A172 (cell line): Measurements from ENCODE around the gene LGALS7B. TPM values are rescaled to one million over a fixed set of nuclear protein-coding genes. Genes with fewer than 3 reads are reported as not detected.
"Not testable (repeated sequence)": the region's sequence is repeated elsewhere in the genome, so short reads cannot be mapped to it uniquely, and the experiment has no call there.

Source experiments
- DNase-seq: peaks from one replicate; pipeline ENCODE4 v3.0.0-alpha.2; 2015; ENCODE audit warnings: low spot score
- total RNA-seq: library from RNA; depleted of rRNA; stranded (reverse); fragments of >200 nt; shearing (Covaris generic); gene quantifications from 2 replicates; pipeline ENCODE4 v1.2.3, GENCODE V29; 2014

The LGALS7B gene
- total RNA-seq, 1 experiment from 2014 or later = not detected

GRCh38 chr19:38796154-38796553 is 7.2 kb downstream of the LGALS7B start:
- DNase-seq = no peak

GRCh38 chr19:38797781-38798180 is 8.8 kb downstream of the LGALS7B start:
- not testable (repeated sequence) for DNase-seq

DNA sequence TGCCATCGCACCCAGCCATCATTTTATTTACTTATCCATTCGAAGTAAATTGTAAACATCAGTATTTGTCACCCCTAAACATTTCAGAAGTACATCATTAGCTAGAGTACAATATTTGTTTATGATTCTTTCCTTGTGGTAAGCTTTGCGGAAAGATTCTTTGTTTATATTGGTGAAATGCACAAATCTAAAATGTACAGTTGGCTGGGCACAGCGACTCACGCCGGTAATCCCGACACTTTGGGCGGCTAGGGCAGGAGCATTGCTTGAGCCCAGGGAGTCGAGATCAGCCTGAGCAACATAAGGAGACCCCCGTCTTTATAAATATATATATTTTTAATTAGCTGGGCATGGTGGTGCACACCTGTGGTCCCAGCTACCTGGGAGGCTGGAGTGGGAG is 10.1 kb downstream of the LGALS7B start:
- no peak for DNase-seq

GRCh38 chr19:38800577-38801347 is 11.8 kb downstream of the LGALS7B start:
- no peak for DNase-seq

DNA sequence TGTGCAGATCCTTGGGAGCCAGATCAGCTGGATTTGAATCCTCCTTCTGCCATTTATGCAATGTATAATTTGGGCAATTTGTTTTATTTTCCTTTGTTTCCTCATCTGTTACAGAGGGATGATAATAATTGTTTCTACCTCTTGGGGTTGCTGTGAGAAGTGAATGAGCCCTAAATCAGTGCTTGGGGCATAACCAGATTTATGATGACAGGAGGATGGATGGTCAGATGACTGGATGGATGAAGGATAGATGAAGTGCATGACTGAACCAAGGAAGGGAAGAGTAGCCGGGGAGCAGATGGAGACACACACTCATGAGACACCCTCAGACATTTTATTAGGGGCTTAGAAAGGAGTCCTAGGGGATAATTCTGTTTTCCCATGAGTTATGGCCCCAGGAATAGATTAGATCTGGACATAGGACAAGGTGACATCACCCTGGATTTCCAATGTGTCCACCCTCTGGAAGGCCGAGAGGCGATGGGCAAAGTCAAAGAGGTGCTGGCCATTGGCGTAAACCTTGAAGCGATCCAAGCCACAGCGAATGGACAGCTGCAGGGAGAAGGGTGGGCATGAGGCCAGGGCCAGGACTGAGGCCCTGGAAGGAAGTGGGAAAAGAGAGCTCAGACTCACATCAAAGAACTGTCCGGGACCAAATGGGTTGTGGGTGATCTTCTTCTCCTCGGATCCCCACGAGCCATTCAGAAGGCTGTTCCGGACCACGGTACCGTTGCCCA is 12.5 kb downstream of the LGALS7B start:
- DNase-seq = no peak

- no peak for DNase-seq
Measured at GRCh38 chr19:38803543-38803942, 14.5 kb downstream of the LGALS7B start.

- DNase-seq = no peak
Measured at GRCh38 chr19:38805180-38805579, 16.2 kb downstream of the LGALS7B start.

- DNase-seq = no peak
Measured at GRCh38 chr19:38806371-38806770, 17.4 kb downstream of the LGALS7B start.

DNA sequence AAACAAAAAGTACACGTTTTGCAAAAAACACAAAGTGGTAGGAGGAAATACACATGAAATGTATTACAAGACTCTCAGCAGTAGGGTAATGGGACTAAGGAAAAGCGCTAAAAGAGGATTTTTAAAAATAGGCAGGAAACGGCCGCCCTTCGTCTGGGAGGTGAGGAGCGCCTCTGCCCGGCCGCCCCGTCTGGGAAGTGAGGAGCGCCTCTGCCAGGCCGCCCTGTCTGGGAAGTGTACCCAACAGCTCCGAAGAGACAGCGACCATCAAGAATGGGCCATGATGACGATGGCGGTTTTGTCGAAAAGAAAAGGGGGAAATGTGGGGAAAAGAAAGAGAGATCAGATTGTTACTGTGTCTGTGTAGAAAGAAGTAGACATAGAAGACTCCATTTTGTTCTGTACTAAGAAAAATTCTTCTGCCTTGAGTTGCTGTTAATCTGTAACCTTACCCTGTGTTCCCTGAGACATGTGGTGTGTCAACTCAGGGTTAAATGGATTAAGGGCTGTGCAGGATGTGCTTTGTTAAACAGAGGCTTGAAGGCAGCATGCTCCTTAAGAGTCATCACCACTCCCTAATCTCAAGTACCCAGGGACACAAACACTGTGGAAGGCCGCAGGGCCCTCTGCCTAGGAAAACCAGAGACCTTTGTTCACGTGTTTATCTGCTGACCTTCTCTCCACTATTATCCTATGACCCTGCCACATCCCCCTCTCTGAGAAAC is 18.5 kb downstream of the LGALS7B start:
- not testable (repeated sequence) for DNase-seq

DNA sequence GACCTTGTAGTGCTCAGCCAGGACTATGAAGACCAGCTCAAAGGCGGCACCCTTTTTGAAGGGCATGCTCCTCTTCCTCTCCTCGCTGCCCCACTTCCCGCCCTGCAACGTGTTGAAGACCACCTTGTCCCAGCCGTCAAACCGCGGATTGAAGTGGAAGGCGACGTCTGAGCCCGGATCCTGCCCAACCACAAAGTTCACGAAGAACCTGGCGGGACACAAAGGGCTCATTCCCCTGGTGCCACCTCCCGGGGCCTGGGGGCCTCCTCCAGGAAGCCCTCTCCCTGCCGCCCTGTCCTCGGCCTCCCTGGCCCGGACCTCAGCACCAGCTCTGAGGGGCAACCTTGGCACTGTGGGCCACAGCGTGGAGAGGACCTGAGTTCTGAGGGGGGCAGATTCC is 19.7 kb downstream of the LGALS7B start:
- DNase-seq = no peak

- no peak for DNase-seq
Measured at GRCh38 chr19:38809592-38810252, 20.7 kb downstream of the LGALS7B start.

GRCh38 chr19:38812009-38812840 is 23.2 kb downstream of the LGALS7B start:
- DNase-seq = no peak

GRCh38 chr19:38812841-38813320 is 23.9 kb downstream of the LGALS7B start, which contains the start of gene LGALS4:
TSS of gene LGALS4 (minus strand) at chr19:38812945. CDS start at chr19:38812886, 59 bp downstream.
- DNase-seq = no peak

GRCh38 chr19:38813323-38813722 is 24.3 kb downstream of the LGALS7B start:
- DNase-seq = no peak

DNA sequence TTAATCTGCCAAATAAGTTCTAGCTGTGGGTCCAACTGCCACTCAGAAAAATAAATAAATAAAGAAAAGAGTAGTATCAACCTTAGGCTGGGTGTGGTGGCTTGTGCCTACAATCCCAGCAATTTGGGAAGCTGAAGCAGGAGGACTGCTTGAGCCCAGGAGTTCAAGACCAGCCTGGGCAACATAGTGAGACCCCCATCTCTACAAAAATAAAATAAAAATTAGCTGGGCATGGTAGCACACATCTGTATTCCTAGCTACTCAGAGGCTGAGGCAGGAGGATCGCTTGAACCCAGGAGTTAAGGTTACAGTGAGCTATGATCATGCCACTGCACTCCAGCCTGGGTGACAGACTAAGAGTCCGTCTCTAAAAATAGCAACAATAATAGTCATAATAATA is 24.9 kb downstream of the LGALS7B start:
- DNase-seq = not testable (repeated sequence)

DNA sequence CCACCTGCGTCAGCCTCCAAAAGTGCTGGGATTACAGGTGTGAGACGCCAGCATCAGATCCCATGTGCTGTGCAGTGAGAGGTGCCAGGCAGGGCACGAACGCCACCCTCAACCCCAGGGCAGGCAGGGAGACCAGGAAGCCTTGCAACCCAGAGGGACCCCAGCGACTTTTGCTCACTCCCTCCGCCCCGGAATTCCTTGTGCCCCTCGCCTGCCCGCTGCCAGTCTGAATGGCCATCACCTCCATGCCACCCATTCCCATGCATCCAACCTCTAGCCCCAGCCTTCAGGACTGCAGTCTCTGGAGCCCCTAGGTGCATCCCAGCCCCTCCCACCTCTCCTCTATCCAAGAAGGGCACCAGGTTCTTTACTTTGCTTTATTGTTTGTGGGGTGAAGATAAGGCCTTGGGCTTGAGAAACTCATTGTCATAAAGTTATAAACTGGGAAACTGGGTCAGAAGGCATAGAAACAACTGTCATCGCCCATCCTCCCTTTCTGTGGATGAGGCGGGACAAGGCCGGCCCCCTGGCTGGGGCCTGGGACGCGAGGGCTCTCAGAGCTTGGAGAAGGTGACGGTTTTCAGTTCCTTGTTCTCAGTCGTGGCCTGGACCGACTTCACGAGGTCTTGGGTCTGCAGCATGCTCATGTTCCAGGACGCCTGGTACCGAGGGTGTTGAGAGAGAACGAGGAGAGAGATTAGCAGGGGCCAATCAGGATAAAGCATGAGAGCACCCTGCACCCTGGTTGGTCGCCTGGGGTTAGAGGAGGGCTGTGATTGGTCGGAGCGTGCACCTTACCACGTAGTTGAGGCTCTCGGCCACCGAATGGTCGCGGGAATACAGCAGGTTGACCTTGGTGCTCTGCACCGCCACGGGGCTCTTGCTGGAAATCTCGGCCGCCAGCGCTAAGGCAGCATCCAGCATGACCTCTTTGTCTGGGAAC is 26.3 kb downstream of the LGALS7B start:
- no peak for DNase-seq

- DNase-seq = no peak
Measured at GRCh38 chr19:38816131-38816750, 27.2 kb downstream of the LGALS7B start.

DNA sequence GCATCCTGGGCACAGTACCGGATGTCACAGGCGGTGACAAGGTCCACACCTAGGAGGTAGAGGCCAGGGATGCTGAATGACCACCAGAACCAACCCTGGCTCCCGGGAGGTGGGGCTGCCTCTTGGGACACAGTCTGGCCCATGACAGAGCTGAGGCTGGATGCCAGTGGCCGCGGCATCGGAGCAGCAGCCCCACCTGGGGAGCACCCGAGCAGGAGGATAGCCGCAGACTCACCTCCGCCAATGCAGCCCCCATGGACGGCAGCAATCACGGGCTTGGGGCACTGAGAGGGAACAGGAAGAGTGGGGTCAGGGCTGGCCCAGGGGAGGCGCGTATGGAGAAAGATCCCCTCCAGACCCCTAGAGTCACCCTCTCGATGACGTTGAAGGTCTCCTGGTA is 28.1 kb downstream of the LGALS7B start:
- no peak for DNase-seq

- no peak for DNase-seq
Measured at GRCh38 chr19:38819231-38819920, 30.4 kb downstream of the LGALS7B start.
